Neural cell (in vitro differentiated cells): Measurements from ENCODE around the gene OR13A1.
"Not testable (repeated sequence)": the region's sequence is repeated elsewhere in the genome, so short reads cannot be mapped to it uniquely, and the experiment has no call there.

ENCODE experiments used
- CTCF ChIP-seq: fragments of 450-650 bp; IDR thresholded peaks from 2 replicates; pipeline ENCODE4 v1.5.1; 2014; ENCODE audit warnings: antibody characterized with exemption, mild to moderate bottlenecking, moderate library complexity; ENCODE audit not compliant: poor library complexity, severe bottlenecking
- EP300 ChIP-seq: fragments of 450-650 bp; conservative IDR thresholded peaks from 2 replicates; pipeline ENCODE4 v1.6.1; 2014; ENCODE audit warnings: antibody characterized with exemption, mild to moderate bottlenecking, moderate library complexity; ENCODE audit not compliant: poor library complexity, severe bottlenecking
- EZH2 ChIP-seq: fragments of 200-600, 300-800 bp; shearing (Covaris generic), sonication (generic); IDR thresholded peaks from 2 replicates; pipeline ENCODE4 v1.6.1; 2014; ENCODE audit warnings: antibody characterized with exemption, low read length, borderline replicate concordance, mild to moderate bottlenecking; ENCODE audit not compliant: insufficient read depth, poor library complexity, severe bottlenecking
- MXI1 ChIP-seq: fragments of 450-650 bp; conservative IDR thresholded peaks from 2 replicates; pipeline ENCODE4 v1.6.1; 2014; ENCODE audit warnings: antibody characterized with exemption, mild to moderate bottlenecking; ENCODE audit not compliant: poor library complexity, severe bottlenecking
- POLR2AphosphoS5 ChIP-seq: IDR thresholded peaks from 2 replicates; pipeline ENCODE4 v1.6.1; 2012
- RAD21 ChIP-seq: fragments of 450-650 bp; conservative IDR thresholded peaks from 2 replicates; pipeline ENCODE4 v1.6.1; 2014; ENCODE audit warnings: antibody characterized with exemption, mild to moderate bottlenecking, moderate library complexity
- REST ChIP-seq: IDR thresholded peaks from 2 replicates; pipeline ENCODE4 v1.6.1; 2012; ENCODE audit warnings: borderline replicate concordance
- TAF1 ChIP-seq: IDR thresholded peaks from 2 replicates; pipeline ENCODE4 v1.6.1; 2012; ENCODE audit warnings: low read depth

- TF ChIP-seq TAF1, CTCF, REST, EP300, EZH2, RAD21, POLR2AphosphoS5, MXI1: not testable (repeated sequence)
Observed at GRCh38 chr10:45347464-45347863, 32.1 kb upstream of the OR13A1 start.
